HepG2 (cell line): ENCODE results near the gene TMEM198. TPM values are rescaled to one million over a fixed set of nuclear protein-coding genes. Genes with fewer than 3 reads are reported as not detected.

ENCODE experiments used
- AKAP8 ChIP-seq: sonication (generic); formaldehyde crosslinking; IDR thresholded peaks from 2 replicates; pipeline ENCODE4 v1.5.1; 2020; ENCODE audit warnings: mild to moderate bottlenecking, missing genetic modification reagents
- ATF1 ChIP-seq: IDR thresholded peaks from 2 replicates; pipeline ENCODE4 v1.6.1; 2016; ENCODE audit warnings: mild to moderate bottlenecking, control low read depth
- BCL6 ChIP-seq: IDR thresholded peaks from 2 replicates; pipeline ENCODE4 v1.6.1; 2016; ENCODE audit warnings: missing genetic modification reagents, missing compliant biosample characterization
- BHLHE40 ChIP-seq: IDR thresholded peaks from 2 replicates; pipeline ENCODE4 v1.6.1; 2011; ENCODE audit warnings: low read length, improper control_type of control experiment
- CAMTA2 ChIP-seq: sonication (generic); formaldehyde crosslinking; IDR thresholded peaks from 2 replicates; pipeline ENCODE4 v1.4.0; 2020; ENCODE audit warnings: mild to moderate bottlenecking, missing genetic modification reagents, borderline replicate concordance
- GATAD2A ChIP-seq: IDR thresholded peaks from 2 replicates; pipeline ENCODE4 v1.6.1; 2016
- HOXA3 ChIP-seq: sonication (generic); formaldehyde crosslinking; IDR thresholded peaks from 2 replicates; pipeline ENCODE4 v1.5.0; 2020; ENCODE audit warnings: missing genetic modification reagents
- KMT2B ChIP-seq: IDR thresholded peaks from 2 replicates; pipeline ENCODE4 v1.6.1; 2016; ENCODE audit warnings: missing genetic modification reagents, missing compliant biosample characterization
- MTERF4 ChIP-seq: sonication (generic); formaldehyde crosslinking; IDR thresholded peaks from 2 replicates; pipeline ENCODE4 v1.8.0; 2023; ENCODE audit warnings: mild to moderate bottlenecking, missing genetic modification reagents
- NRL ChIP-seq: sonication (generic); formaldehyde crosslinking; IDR thresholded peaks from 2 replicates; pipeline ENCODE4 v1.5.0; 2020; ENCODE audit warnings: missing genetic modification reagents, mild to moderate bottlenecking, moderate library complexity, borderline replicate concordance
- TGIF2 ChIP-seq: IDR thresholded peaks from 2 replicates; pipeline ENCODE4 v1.6.1; 2016; ENCODE audit warnings: control low read depth, missing compliant biosample characterization
- ZBTB33 ChIP-seq: sonication (generic); formaldehyde crosslinking; IDR thresholded peaks from 2 replicates; pipeline ENCODE4 v1.4.0; 2020; ENCODE audit warnings: missing genetic modification reagents
- ZNF121 ChIP-seq: sonication (generic); formaldehyde crosslinking; IDR thresholded peaks from 2 replicates; pipeline ENCODE4 v1.5.0; 2020; ENCODE audit warnings: mild to moderate bottlenecking, missing genetic modification reagents
- ZNF282 ChIP-seq: fragments of 450-650 bp; IDR thresholded peaks from 2 replicates; pipeline ENCODE4 v1.6.1; 2018; ENCODE audit not compliant: partially characterized antibody
- ZNF367 ChIP-seq: sonication (generic); formaldehyde crosslinking; IDR thresholded peaks from 2 replicates; pipeline ENCODE4 v1.4.0; 2020; ENCODE audit warnings: missing genetic modification reagents, borderline replicate concordance
- ZNF574 ChIP-seq: sonication (generic); formaldehyde crosslinking; IDR thresholded peaks from 2 replicates; pipeline ENCODE4 v1.4.0; 2020; ENCODE audit warnings: missing genetic modification reagents
- ZNF710 ChIP-seq: sonication (generic); formaldehyde crosslinking; IDR thresholded peaks from 2 replicates; pipeline ENCODE4 v1.5.0; 2020; ENCODE audit warnings: mild to moderate bottlenecking, missing genetic modification reagents, borderline replicate concordance
- polyA plus RNA-seq, 8 experiments: library from polyadenylated mRNA; depleted of rRNA in 3 of 8; stranded (reverse) in 7 of 8; unstranded in 1 of 8; fragments of >200 nt; fragmentation: Illumina TruSeq in 4 of 8; extraction: Trizol in 4 of 8; gene quantifications; 2 replicates each; pipeline versions ENCODE4 v1.2.1 to v1.2.3, GENCODE V29; 2011 to 2016; ENCODE audit warnings: low read depth in 4 of 8, missing spikeins in 1 of 8, mixed read lengths in 1 of 8; ENCODE audit not compliant: insufficient read depth in 1 of 8
- total RNA-seq, 5 experiments: library from RNA; depleted of rRNA; stranded (reverse); fragments of >200 nt; fragmentation: Illumina TruSeq; extraction: Trizol; gene quantifications; 2 replicates each; pipeline ENCODE4 v1.2.3, GENCODE V29; 2016; ENCODE audit warnings: low read depth in 1 of 5

TMEM198 gene
- total and polyA plus RNA-seq, 2 of the 13 experiments (the other 11 are each of a cell fraction or from before 2014, with no cell fraction given) = 17.3 to 23.5 TPM

GRCh38 chr2:219552382-219553167, 8.7 kb downstream of the TMEM198 start (continued):
- TF ChIP-seq MTERF4 (CRISPR knock-in tag) (peak; percentile 90), HOXA3 (peak; percentile 66), AKAP8 (CRISPR knock-in tag) (peak; percentile 98), KMT2B (no peak), BCL6 (CRISPR knock-in tag) (no peak; the same call in 1 of the 2 replicates), BHLHE40 (peak; percentile 61), ZNF574 (CRISPR knock-in tag) (peak; percentile 54; the same call in 1 of the 2 replicates), ZNF282 (no peak), ZNF710 (peak; percentile 74; the same call in 1 of the 2 replicates), TGIF2 (CRISPR knock-in tag) (peak; percentile 14; the same call in 1 of the 2 replicates), ZNF121 (CRISPR knock-in tag) (no peak), ATF1 (CRISPR knock-in tag) (no peak), ZBTB33 (CRISPR knock-in tag) (no peak), ZNF367 (CRISPR knock-in tag) (peak; percentile 84; the same call in 1 of the 2 replicates), NRL (CRISPR knock-in tag) (peak; percentile 74), CAMTA2 (CRISPR knock-in tag) (no peak), GATAD2A (CRISPR knock-in tag) (peak; percentile 11; the same call in 1 of the 2 replicates)
